Dermis blood vessel endothelial cell (primary cell): ENCODE results near the gene SOWAHB. TPM values are rescaled to one million over a fixed set of nuclear protein-coding genes. Genes with fewer than 3 reads are reported as not detected.

Source experiments
- DNase-seq: peaks from one replicate; pipeline ENCODE4 v3.0.0; 2010
- total RNA-seq: library from RNA; depleted of rRNA; stranded (reverse); fragments of >200 nt; gene quantifications from 2 replicates; pipeline ENCODE4 v1.2.3, GENCODE V29; 2014

Gene SOWAHB
- total RNA-seq, 1 donor from 2014 or later = under 0.01 TPM

DNA sequence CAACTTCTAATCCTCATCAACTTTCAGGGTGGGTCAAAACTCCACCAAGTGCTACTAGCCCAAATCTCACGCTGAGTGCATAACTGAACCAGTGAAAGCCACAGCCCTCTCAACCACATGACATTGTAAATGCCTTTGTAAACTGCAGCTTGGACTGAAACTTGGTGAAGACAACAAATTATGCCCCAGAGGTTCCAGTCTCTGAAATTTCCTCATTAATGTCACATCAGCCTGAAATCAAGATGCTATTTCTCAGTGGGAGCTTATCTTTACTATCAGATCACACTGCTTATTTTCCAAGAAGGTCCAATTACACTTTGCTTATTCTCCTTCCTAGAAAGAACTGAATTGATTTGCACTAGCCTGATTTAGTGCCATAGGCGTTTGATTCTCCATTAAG lies 46.6 kb downstream of the SOWAHB start:
- DNase-seq = no peak

DNA sequence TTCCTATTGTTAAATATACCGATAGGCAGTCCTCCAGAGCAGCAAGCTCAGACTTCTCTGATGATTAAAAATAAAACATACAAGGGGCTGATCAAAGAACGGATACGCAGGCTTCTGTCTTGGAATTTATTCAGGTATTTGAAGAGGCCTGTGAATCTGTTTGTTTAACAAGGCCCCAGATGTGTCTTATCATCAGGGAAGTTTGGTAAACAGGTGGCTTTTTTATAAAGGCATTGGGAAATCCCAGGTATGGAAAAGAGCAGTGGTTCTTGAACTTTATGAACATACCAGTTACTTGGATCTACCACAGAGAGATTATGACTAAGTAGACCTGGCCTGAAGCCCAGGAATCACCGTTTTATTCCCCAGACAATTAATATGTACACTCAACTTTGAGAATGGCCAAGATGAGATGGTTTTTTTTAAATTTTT lies 47.9 kb downstream of the SOWAHB start:
- peak; percentile 60 for DNase-seq

Other genes with a start within 250 kb of the SOWAHB start
- 160 and 179 TPM in 2 replicates for gene SEPTIN11, start 51.6 kb upstream of the SOWAHB start, total RNA-seq
- gene CCNI, start 177.8 kb upstream of the SOWAHB start, total RNA-seq = 94.8 and 164 TPM in 2 replicates